8988T (cell line): Measurements from ENCODE around the gene SSTR4.
"Not testable (repeated sequence)": the region's sequence is repeated elsewhere in the genome, so short reads cannot be mapped to it uniquely, and the experiment has no call there.

Experiments
- DNase-seq: peaks from one replicate; pipeline ENCODE4 v3.0.0; 2011

Gene SSTR4

GRCh38 chr20:23034721-23035671, at the start of gene SSTR4:
Gene SSTR4, plus strand, starts transcription at chr20:23035312. Its CDS starts 172 bp downstream, at chr20:23035484.
- DNase-seq = no peak

DNA sequence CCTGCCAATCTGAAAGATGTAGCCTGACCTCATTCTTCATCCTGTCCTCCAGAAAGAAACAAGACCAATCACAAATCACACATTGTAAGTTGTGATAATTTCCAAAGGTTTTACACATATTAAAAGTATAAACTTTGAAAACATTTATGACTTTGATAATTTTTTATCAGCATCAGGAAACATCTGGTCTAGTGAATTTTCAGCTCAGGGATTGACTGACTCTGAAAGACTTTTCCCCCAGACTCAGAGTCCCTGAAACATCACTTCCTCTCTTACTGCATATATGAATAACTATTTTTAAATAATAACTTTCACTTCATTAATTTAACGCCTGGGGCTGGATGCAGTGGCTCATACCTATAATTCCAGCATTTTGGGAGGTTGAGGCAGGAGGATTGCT, 48.5 kb upstream of the SSTR4 start:
- DNase-seq = no peak

- DNase-seq = not testable (repeated sequence)
These were observed 43.7 kb upstream of the SSTR4 start for GRCh38 chr20:22991424-22991823.

GRCh38 chr20:22993823-22994222, 41.3 kb upstream of the SSTR4 start:
- no peak for DNase-seq

GRCh38 chr20:22995923-22996322, 39.2 kb upstream of the SSTR4 start:
- no peak for DNase-seq

GRCh38 chr20:22998476-22998875, 36.6 kb upstream of the SSTR4 start:
- no peak for DNase-seq

GRCh38 chr20:22999756-23000155, 35.4 kb upstream of the SSTR4 start:
- DNase-seq = no peak

DNA sequence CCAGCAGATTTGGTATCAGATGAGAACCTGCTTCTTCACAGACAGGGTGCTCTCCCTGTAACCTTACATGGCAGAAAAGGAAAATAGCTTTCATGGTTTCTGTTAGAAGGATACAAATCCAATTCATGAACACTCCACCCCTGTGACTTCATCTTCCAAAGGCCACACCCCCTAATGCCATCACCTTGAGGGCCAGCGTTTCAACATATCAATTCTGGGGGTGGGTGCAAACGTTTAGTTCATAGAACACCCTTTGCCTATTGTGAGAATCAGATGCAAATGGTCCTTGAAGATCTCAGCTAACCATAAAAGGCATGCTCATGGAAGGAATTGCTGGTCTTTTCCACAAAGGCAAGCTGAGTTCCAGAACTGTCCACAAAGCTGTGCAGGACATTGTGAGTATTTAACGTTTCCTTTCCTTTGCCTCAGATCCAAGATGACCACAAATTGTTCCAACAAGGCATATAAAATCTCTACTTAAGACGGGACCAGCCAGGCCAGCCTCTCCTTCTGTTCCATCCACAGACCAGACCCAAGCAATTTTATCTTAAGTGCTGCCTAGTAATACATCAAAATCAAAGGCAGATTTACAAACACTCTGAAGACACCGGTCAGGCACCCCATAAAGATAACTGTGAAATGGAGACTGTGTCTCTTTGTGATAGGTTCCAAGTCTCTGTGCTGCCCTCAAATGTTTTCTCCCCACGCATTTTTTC, 34.7 kb upstream of the SSTR4 start:
- DNase-seq = no peak

DNA sequence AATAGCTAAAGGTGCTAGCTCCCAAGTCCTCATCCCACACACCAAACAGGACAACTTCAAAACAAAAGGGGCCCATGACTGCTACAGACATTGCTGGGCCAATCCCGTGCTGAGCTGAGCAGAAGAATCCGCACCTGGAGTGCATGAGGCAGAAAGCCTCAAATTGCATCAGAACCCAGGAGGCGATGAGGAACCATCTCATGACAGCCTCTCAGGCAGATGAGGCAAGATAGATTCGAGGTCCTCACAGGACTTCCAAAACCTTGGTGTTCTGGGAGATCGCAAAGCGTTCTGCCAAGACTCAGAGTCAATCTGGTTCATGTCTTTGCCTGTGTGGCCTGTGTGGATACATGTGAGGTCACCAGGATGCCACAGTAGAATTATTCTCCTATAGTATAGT, 32.8 kb upstream of the SSTR4 start:
- DNase-seq = no peak

DNA sequence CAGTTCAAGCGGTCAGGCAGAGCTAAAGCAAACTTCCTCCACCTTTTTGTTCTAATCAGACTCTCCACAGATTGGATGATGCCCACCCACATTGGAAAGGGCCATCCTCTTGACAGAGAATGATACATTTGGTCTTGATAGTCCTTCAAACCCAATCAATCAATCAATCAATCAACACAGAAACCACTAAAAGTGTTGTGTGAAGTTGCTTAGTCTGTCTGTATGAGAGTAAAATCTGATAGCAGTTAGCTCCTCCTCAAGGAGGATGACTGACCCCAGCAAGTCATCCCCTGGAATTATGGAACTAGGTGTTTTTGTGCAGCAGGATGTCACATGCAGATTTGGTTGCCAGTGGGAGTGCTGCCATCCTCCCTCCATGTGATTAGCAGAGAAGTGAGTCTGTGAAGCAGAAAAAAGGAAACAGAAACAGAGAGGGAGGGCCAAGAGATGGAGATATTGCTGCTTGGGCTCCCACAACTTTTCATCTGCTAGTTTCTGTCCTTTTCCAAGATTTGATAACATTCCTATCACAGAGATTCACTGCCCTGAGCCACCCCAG, 32.0 kb upstream of the SSTR4 start:
- DNase-seq = no peak

DNA sequence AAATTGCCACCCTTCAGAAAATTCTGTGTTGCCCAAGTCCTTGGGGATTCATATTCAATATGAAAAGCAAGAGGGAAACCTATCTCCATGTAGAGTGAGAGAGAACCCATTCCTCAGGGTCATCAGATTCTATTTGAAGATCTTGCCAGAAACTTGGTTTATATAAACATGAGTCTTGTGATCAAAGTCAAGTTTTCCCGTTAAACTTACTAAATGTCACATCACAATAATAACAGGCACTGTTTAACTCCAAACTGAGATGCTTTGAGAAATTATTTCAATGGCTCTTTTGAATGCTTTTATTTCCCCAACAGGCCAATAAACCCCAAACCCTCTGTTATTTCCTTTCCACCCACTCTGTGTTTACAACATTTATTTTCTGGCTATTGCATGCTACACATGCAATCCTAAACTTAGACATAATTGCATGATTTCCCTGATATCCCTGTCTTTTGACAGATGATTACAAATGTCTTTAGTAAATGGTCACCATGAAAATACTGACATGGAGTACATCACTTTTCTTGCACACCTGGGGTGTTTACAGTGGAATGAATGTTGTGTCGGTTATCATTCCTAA, 31.1 kb upstream of the SSTR4 start:
- DNase-seq = no peak

- DNase-seq = no peak
These were observed 29.3 kb upstream of the SSTR4 start for GRCh38 chr20:23005776-23006175.

GRCh38 chr20:23007462-23007861, 27.6 kb upstream of the SSTR4 start:
- no peak for DNase-seq

- no peak for DNase-seq
These were observed 27.0 kb upstream of the SSTR4 start for GRCh38 chr20:23007886-23008655.

- DNase-seq = no peak
These were observed 26.4 kb upstream of the SSTR4 start for GRCh38 chr20:23008667-23009066.

DNA sequence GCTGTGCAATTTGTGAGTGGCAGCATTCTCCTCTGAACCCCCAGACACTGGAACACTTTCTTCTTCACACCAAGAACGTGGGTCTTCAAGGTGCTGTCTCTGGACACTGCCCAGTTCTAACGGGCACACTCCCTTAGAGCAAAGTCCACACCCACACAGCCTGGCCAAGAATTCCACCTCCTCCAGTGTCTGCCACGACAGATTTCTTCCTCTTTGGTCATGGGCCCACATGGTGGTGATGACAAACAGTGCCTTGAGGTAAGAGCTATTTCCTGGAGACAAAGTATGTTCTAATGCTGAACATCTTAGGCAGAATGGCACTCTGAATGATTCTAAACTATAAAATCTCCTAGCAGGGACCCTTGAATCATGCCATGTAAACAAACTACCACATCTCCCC, 25.5 kb upstream of the SSTR4 start:
- no peak for DNase-seq

DNA sequence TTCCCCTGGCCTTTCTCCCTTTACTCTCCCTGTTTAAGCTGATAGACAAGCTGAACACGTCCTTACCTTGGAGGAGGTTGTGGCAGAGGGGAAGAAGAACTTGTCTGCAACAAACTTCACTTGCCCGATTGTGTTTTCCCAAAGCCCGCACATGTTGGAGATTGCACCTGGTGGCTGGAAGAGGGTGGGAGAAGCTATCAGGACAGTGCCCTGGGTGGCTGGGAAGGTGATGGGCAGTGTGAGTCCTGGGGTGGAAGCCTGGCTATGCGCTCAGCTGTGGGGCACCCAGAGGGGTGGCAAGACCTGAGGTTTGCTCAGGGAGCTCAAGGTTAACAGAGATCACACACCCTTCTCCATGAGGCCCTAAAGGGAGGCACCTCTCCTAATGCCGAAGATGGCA, 25.0 kb upstream of the SSTR4 start:
- no peak for DNase-seq

GRCh38 chr20:23011008-23011721, 23.9 kb upstream of the SSTR4 start:
- no peak for DNase-seq

GRCh38 chr20:23013429-23013828, 21.7 kb upstream of the SSTR4 start:
- DNase-seq = no peak

GRCh38 chr20:23017516-23017915, 17.6 kb upstream of the SSTR4 start:
- no peak for DNase-seq

DNA sequence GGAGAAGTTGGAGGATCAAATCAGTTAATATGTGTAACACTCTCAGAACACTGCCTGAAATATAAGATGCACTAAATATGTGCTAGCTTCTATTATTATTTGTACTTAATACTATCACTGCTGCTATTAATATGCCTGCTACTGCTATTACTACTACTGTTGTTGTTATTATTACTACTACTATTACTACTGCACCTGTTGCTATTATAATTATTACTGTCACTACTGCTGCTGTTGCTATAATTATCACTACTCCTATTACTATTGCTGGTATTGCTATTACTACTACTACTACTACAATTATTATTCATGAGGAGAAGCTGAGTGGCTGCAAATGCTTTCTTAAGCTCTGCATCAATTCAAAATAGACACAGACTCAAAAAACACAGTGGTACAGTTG, 16.7 kb upstream of the SSTR4 start:
- DNase-seq = no peak

DNA sequence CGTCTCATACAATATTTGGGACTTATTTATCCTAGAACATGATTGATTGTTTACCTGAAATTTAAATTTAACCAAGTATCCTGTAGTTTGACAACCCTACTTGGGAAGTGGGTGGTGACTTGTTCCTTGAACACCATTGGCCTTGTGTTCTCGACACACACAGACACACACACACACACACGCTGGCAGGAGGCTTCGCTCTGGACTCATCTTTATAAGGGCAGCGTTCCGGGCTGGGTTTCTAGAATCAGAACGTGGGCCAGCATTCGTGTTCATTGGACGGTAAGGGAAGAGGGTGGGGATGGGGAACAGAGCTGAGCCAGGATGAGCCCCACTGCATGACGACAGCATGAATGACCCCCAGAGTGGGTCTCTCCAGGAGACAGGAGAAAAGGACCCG, 16.2 kb upstream of the SSTR4 start:
- no peak for DNase-seq
